ENCODE results near the gene CCL28. TPM values are rescaled to one million over a fixed set of nuclear protein-coding genes. Genes with fewer than 3 reads are reported as not detected.
"Not testable (repeated sequence)": the region's sequence is repeated elsewhere in the genome, so short reads cannot be mapped to it uniquely, and the experiment has no call there.

The CCL28 gene, protein sequence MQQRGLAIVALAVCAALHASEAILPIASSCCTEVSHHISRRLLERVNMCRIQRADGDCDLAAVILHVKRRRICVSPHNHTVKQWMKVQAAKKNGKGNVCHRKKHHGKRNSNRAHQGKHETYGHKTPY
- total RNA-seq (2014; rRNA removed; shearing (Covaris generic)): not detected in 2 replicates

DNA sequence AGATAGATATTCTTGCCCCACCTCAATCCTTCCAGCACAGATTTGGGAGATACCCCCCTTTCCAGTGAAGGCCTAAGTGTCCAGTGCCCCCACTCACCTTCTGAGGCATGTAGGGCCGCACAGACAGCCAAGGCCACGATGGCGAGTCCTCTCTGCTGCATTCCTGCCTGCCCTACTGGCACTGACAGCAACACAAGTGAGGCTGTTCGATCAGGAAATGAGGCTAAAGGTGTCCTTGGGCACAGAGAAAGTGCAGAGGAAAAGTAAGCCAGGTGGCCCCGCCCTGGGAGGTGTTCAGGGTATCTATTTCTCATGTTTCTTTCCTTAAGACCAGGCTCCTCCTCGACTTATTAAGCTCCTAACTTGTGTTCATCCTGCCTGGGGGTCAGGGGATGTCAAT is at the start of gene CCL28:
Gene CCL28, minus strand, starts transcription at position 236 of the 400 bp plus-strand sequence. Its CDS starts 75 bp downstream, at position 161.
- DNase-seq (ENCODE audit: low spot score): no peak

DNA sequence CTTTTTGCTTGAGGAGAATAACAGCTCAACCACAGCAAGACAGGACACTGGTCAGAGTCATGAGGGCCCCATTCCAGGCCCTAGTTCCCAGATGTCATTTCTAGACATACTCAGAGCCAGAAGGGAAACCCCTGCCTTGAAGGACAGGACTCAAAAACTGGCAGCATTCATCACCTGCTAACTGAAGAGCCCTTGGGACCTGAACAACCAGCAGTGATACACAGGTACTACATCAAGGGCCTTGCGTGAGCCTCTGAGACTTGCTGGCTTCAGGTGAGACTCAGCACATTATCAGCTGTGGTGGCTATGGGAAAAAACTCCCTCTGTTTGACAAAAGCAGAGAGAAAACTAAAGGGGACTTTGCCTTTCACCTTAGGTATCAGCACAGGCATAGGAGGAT is 48.9 kb upstream of the CCL28 start:
- no peak for DNase-seq (ENCODE audit: low spot score)

DNA sequence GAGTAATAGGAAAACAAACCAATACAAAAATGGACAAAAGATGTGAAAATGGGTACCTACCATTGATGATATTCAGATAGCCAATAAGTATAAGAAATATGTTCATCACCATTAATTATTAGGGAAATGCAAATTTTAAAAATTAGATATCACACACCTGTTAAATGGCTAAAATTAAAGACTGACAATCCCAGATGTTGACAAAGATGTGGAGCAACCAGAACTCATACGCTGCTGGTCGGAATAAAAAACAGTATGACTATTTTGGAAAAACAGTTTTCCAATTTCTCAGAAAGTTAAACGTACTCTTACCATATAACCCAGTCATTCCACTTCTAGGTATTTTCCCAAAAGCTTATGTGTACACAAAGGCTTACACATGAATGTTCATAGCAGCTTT is 44.4 kb upstream of the CCL28 start:
- no peak for DNase-seq (ENCODE audit: low spot score)

DNA sequence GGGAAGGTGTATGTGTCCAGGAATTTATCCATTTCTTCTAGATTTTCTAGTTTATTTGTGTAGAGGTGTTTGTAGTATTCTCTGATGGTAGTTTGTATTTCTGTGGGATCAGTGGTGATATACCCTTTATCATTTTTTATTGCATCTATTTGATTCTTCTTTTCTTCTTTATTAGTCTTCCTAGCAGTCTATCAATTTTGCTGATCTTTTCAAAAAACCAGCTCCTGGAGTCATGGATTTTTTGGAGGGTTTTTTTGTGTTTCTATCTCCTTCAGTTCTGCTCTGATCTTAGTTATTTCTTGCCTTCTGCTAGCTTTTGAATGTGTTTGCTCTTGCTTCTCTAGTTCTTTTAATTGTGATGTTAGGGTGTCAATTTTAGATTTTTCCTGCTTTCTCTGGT is 29.4 kb upstream of the CCL28 start:
- DNase-seq (ENCODE audit: low spot score): not testable (repeated sequence)

DNA sequence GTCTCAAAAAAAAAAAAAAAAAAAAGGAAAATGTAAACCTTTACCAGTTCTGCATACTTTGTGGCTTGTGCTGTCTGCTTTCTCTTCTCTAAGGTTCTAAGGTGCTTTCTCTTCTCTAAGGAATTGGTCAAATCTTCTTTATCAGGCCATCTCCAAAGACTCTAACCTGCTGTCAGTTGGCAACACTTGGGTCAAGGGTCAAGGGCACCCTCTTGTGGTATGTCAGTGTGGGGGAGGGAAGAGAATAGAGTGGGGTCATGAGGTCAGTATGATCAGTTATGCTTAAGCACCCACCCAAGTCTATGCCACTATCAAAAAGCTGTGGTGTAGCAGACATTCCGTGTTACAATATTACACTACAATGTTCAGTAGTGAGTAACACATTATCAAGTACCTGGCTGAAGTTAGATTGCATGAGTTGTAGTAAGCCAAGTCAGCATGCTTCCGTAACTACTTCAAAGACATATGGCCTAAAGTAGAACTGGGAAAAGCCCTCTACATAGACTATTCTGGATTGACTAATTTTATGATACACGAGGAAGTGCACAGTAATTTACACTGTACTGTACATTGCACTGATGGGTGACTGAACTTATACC is 25.0 kb upstream of the CCL28 start:
- DNase-seq (ENCODE audit: low spot score): no peak

DNA sequence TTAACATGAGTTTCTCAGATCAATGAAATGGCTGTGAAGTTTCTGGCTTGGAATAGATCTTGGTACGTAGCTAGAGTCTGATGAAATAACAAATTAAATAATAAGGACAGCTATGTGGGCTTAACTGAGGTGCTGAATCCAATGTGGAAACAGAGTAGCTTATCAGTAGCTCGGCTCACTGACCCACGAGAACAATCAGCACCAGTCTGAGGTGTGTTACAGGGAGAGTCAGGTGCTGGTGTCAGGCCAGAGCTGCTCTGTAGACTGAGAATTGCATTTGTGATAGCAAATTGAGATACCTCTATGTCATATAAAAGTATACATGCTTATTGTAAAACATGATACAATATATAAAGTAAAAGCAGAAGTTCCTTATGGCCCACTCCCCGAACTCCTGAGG is 21.2 kb upstream of the CCL28 start:
- no peak for DNase-seq (ENCODE audit: low spot score)

DNA sequence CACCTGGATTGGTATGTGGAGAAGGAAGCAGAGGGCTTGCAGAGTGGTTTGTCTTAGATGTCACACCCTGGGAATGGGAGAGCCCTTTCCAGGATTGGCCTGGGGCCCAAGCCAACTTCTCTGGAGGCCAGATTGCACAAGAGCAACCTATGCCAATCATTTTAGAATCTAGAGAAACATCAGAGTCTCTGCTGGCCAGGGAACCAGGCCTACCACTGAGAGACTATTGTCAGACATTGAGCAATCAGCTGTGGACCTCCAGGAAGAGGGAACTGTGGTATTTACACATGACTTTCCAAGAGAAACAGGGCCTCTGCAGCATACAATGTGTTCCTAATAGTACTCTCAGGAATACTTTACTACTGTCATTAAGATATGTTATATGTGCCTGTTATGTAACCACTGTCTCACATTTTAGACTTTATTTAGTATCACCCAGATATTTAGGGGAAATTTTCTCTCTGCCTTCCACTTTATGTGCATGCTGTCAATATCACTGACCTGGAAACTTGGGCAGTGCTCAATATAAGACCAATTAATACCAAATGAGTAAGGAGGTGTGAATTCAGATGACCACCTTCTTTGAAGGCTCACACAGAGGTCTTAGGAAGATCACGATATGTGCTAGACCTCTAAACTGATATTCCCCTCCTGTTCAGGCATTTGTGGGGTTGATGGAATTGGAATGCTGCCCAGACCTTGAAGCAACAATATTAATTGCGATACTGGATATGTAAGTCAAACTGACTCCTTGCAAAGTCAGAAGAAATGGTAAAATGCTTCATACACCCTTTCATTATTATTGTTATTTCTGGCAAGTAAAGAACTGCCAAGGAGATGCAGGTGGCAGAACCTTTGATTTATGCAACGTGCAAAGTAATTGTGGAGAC is 20.5 kb upstream of the CCL28 start:
- peak; percentile 63 for DNase-seq (ENCODE audit: low spot score)

DNA sequence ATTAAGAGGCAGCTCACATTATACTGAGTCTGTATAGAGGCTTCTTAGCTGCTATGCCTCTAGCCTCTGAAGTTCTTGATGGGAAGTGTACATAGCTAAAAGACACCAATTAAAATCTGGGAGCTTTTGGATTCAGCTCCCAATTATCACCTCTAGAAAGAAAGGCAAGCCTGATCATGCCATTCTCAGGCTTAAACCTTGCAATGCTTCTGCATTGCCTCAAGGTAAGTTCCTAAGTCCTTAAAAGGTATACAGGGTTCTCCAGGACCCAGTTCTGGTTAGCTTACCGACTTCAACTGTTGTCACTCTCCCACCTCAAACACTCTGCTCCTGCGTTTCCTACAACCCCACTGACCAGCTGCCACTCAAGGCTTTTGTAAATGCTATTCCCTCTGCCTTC is 17.5 kb upstream of the CCL28 start:
- DNase-seq (ENCODE audit: low spot score): no peak

DNA sequence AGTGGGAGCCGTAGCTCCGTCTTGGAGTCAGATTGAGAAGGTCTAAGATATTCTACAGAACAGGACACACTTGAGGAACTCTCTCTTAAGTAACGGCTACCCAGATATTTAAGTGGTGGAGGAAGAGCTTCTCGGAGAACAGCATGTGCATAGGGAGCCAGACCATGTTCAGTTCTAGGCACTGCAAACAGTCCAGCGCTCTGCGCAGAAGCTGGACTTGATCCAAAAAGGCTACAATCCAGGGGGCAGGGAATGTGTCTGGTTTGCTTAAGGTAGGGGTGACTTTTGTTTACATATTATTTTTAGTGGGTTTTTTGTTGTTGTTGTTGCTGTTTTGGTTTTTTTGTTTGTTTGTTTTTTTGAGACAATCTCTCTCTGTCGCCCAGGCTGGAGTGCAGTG is 16.8 kb upstream of the CCL28 start:
- DNase-seq (ENCODE audit: low spot score): no peak

DNA sequence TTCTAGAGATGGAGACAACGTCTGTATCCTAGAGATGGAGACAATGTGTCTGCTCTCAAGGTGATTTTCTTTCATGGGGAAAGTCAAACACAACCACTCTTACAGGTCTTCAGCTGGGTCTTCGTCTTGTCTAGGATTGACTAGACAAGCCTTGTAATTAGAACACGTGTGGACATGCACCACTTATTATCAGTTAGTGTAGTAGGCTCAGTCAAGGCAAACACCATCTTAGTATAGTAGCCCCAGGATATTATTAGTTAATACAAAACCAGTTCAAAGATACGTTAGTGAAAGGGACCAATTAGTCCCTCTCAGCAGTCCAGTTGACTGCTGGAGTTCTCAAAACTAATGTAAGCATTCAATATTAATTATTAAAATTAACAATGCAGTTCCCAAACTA is 15.1 kb upstream of the CCL28 start:
- no peak for DNase-seq (ENCODE audit: low spot score)

DNA sequence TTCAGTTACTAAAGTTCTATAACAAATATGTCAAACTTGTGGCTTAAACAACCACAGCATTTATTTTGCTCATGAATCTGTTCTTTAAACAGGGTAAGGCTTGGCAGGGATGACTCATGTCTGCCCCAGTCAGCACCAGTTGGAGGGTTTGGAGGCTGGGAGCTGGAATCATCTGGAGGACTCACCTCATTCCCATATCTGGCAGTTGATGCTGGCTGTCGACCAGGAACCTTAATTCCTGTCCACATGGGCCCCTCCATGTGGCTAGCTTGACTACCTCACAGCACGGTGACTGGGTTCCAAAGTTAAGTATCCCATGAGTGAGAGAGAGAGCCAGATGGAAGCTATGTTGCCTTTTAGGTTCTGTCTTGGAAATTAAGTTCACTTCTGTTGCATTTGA is 13.8 kb upstream of the CCL28 start:
- DNase-seq (ENCODE audit: low spot score): peak; percentile 97

DNA sequence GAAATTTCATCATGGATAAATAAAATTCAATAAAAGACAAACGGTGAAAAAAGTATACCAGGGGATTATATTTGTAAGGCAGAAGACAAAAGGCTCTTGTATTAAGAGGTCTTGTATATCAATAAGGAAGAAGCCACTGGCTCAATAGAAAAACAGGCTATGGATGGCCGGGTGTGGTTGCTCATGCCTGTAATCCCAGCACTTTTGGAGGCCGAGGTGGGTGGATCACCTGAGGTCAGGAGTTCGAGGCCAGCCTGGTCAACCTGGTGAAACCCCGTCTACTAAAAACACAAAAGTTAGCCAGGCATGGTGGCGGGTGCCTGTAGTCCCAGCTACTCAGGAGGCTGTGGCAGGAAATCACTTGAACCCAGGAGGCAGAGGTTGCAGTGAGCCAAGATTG is 10.9 kb upstream of the CCL28 start:
- DNase-seq (ENCODE audit: low spot score): not testable (repeated sequence)

DNA sequence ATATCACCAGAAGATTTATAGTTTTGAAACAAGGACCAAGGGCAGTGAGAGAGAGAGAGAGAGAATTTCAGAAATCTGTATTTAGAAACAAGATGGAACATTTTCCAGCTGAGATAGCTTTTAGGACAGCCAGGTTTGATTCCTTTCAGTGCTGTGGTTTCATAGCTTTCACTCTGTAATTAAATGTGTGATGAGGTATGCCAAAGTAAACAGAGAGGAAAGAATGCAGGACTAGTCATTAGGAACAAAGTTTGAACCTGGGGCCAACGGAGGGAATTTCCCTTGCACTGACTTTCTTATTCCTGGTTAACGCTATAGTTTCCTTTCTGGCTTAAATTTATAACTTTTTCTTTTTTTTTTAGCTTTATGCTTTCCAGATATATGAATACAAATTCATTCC is 10.0 kb upstream of the CCL28 start:
- DNase-seq (ENCODE audit: low spot score): peak; percentile 96

DNA sequence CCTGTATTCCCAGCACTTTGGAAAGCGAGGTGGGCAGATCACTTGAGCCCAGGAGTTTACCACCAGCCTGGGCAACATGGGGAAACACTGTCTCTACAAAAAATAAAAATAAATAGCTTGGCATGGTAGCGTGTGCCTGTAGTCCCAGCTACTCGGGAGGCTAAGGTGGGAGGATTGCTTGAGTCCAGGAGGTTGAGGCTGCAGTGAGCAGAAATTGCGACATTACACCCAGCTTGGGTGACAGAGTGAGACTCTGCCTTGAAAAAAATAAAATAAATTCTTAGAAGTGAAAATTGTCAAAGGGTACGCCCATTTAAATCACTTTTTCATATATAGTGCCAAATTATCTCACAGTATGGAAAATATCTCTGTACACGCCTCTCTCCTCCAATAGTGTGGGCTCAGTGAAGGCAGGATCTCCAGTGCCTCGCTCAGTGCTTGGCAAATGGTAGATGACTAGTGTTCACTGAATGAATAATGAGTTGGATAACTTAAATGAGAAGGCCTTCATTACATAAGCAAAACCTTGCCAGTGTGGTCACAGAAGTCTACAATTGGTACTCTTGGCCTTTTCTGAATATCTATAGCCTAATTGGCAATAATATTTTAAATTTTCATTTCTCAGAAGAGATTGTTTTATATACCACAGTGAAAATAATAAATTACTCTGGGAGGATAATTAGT is 9.4 kb upstream of the CCL28 start:
- no peak for DNase-seq (ENCODE audit: low spot score)

DNA sequence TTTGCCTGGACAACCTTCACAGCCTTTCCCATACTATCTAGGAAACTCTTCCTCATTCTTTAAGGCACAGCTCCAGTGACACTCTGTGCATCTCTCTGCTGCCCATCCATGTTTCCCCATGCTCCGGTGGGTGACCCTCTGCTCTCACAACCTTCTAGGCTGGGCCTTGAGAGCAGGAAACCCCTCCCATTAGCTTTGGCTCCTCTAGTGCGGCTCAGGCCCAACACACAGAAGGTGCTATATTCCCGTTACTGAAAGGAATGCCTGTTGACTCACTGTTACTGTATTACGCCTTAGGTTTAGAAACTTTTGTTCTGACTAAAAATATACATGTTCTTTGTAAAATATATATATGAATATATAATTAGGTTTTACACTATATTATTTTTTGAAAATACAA is 8.1 kb upstream of the CCL28 start:
- DNase-seq (ENCODE audit: low spot score): no peak

DNA sequence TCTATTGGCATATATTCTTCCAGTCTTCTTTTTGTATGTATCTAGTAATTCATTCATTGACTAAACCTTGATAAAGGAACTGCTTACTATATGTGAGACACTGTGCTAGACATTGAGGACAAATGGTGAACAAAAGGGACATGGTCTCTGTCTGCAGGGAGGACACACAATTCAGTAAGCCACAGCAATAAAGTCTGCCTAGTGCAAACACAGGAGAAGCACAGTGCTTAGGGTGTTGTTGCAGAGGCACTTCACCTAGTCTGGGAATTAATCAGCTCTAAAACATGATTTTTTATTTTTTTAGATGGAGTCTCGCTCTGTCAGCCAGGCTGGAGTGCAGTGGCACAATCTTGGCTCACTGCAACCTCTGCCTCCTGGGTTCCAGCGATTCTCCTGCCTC is 6.4 kb upstream of the CCL28 start:
- no peak for DNase-seq (ENCODE audit: low spot score)

DNA sequence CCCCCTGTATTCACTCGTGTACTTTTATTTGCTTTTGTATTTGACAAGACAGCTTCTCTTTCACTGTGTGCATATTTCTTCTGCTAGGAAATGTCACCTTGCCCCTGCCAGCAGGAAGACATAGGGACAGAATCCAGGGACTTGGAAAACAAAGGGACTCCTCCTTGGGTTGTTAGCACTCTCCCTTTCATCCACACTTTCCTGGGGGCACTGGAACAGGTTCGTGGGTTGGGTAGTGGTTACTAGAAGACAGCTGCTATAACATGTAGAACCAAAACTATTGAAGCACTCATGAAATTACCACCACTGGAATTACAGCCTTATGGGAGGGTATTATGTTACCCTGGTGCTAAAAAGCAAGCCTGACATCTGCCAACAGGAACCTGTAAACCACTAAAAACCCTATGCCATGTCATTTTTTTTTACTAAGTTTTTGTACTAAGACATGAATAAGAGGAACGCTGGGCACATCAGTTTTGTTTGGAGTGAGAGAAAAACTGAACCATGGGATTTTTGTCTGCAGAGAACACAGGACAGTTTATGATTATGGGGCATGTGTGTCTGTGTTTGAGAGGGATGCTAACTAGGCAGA is 4.7 kb upstream of the CCL28 start:
- DNase-seq (ENCODE audit: low spot score): no peak

DNA sequence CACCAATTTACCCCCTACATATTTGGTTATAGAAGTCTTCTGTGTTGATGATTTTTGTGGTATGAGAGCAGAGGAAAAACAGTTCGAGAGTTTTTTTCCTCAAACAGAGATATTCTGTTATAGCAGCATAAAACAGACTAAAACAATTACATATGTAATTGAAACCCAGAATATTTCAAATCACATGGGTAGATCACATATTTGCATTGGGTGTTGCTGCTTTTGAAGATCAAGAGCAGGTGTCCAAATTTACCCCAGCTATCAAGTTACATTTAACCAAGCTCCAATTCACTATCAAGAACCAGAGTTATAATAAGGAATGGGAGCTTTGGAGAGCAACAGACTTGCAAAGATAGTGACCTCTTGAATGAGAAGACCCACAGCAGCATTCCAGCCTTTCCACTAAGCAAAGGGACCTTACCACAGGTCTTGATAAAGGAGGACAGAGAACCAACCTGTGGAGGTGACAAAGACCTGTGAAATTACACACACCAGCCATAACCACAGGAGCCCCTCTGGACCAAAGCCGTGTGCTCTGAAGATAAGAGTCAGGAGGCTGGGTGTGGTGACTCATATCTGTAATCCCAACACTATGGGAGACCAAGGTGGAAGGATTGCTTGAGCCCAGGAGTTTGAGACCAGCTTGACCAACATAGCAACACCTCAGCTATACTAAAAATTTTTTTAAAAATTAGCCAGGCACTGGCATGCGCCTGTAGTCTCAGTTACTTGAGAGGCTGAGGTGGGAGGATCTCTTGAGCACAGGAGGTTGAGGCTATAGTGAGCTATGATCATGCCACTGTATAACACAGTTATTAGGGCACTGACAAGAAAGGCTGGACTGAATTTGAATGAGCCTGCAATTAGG is 4.0 kb upstream of the CCL28 start:
- DNase-seq (ENCODE audit: low spot score): peak; percentile 37

DNA sequence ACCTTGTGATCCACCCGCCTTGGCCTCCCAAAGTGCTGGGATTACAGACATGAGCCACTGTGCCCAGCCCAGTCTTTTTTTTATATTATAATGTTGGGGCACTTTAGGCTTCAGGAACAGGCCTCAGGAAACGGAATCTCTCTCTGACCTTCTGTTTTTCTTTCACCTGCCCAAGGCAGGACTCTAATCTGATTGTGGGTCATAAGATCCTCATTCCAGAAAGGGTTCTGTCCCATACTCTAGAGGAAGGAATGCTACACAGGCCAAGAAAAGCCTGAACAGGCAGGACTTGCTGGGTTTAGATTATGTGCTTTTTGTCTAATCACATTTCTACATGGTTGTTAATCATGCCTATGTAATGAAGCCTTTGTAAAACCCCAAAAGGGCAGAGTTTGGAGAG is 1.8 kb upstream of the CCL28 start:
- no peak for DNase-seq (ENCODE audit: low spot score)

DNA sequence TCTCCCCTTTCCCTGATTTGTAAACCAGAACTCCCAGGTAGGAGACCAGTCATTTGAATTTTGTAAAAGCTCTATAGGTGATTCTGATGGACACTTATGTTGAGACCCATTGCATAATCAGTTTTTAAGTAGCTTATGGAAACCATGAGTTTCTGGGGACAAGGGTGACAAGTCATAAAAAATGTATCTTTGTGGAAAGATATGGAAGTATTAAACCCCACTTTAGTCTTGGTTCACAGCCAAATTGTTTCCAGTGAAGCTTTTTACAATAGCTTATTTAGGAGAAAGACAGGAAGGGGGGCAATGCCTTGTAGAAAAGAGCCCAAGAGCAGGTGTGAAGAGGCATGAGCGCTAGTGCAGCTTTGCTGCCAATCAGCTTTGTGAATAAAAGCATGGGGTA is 453 bp upstream of the CCL28 start:
- DNase-seq (ENCODE audit: low spot score): no peak

DNA sequence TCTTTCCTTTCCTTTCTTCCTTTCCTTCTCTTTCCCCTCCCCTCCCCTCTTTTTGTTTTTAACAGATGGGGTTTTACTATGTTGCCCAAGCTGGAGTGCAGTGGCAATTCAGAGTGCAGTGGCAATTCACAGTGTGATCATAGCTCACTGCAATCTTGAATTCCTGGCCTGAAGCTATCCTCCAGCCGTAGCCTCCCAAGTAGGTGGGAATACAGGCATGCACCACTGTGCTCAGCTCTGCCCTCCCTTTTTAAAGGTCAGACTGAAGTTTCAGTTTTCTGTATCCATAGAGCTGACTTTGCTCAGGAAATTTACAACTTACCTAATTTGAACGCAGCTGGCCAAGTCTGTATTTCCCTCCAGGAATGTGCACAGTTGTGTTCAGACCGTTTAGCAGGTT is 696 bp downstream of the CCL28 start:
- DNase-seq (ENCODE audit: low spot score): no peak
